IMR-90 (cell line): ENCODE results near the gene ANKRD31. TPM values are rescaled to one million over a fixed set of nuclear protein-coding genes. Genes with fewer than 3 reads are reported as not detected.

Experiments
- ATAC-seq: fragments of 200-7000 bp; cut with Tn5 transposase; 2 replicates; pipeline ENCODE4 v1.9.1; 2020; ENCODE audit warnings: low read depth, mild to moderate bottlenecking, moderate library complexity
- BruUV-seq: library from RNA; stranded (reverse); fragments of 400-500 nt; replicated peaks from 2 replicates; lab custom pipeline; 2021; lab: Mats Ljungman, UMichigan
- CTCF ChIA-PET: fragments of 300-600 bp; formaldehyde crosslinking; extraction: SDS; loops from one replicate; lab custom pipeline; 2021; ENCODE audit warnings: antibody characterized with exemption; lab: Yijun Ruan, JAX
- POLR2A ChIA-PET: fragments of 300-600 bp; sonication (Branson Sonifier 250); formaldehyde crosslinking; loops from one replicate; lab custom pipeline; 2022; ENCODE audit warnings: antibody characterized with exemption; ENCODE audit not compliant: unreplicated experiment; lab: Charles Lee
- DNase-seq: peaks from one replicate; pipeline ENCODE4 v3.0.0; 2013
- H2AFZ ChIP-seq: replicated peaks from 2 replicates; pipeline ENCODE3; 2013; ENCODE audit warnings: low read length, mild to moderate bottlenecking; ENCODE audit not compliant: poor library complexity
- H2AK5ac ChIP-seq: 2 replicates; pipeline ENCODE4 v1.6.1; 2013; ENCODE audit warnings: low read depth, low read length, inconsistent platforms
- H2AK9ac ChIP-seq: replicated peaks from 2 replicates; pipeline ENCODE3; 2013; ENCODE audit warnings: mild to moderate bottlenecking, low read depth, low read length, moderate library complexity; ENCODE audit not compliant: poor library complexity
- H2BK120ac ChIP-seq: 2 replicates; pipeline ENCODE4 v1.6.1; 2013; ENCODE audit warnings: low read depth, low read length, inconsistent platforms
- H2BK15ac ChIP-seq: 3 replicates; pipeline ENCODE4 v1.6.1; 2013; ENCODE audit warnings: low read depth, low read length, inconsistent platforms
- H2BK20ac ChIP-seq: 2 replicates; pipeline ENCODE4 v1.6.1; 2013; ENCODE audit warnings: low read depth, mild to moderate bottlenecking, inconsistent platforms, low read length, moderate library complexity
- H2BK5ac ChIP-seq: 2 replicates; pipeline ENCODE4 v1.6.1; 2013; ENCODE audit warnings: mild to moderate bottlenecking, low read depth, low read length, inconsistent platforms; ENCODE audit not compliant: poor library complexity, severe bottlenecking
- H3K14ac ChIP-seq: replicated peaks from 2 replicates; pipeline ENCODE4 v1.6.1; 2013; ENCODE audit warnings: low read depth, low read length, inconsistent platforms
- H3K18ac ChIP-seq: 2 replicates; pipeline ENCODE4 v1.6.1; 2013; ENCODE audit warnings: low read depth, low read length, control low read depth
- H3K23ac ChIP-seq: 2 replicates; pipeline ENCODE4 v1.6.1; 2013; ENCODE audit warnings: low read depth, low read length, inconsistent platforms
- H3K27ac ChIP-seq: 2 replicates; pipeline ENCODE4 v1.5.1; 2013; ENCODE audit warnings: mild to moderate bottlenecking, control low read depth, low read length; ENCODE audit not compliant: insufficient read depth
- H3K27me3 ChIP-seq: 2 replicates; pipeline ENCODE4 v1.6.1; 2013; ENCODE audit warnings: low read length; ENCODE audit not compliant: control insufficient read depth, insufficient read depth
- H3K36me3 ChIP-seq: 2 replicates; pipeline ENCODE4 v1.6.1; 2013; ENCODE audit warnings: low read length, mixed read lengths; ENCODE audit not compliant: control insufficient read depth, insufficient read depth
- H3K4ac ChIP-seq: 2 replicates; pipeline ENCODE4 v1.6.1; 2013; ENCODE audit warnings: low read depth, low read length, inconsistent platforms
- H3K4me1 ChIP-seq: 2 replicates; pipeline ENCODE4 v1.6.1; 2013; ENCODE audit warnings: low read length, mixed read lengths; ENCODE audit not compliant: control insufficient read depth, insufficient read depth
- H3K4me2 ChIP-seq: 2 replicates; pipeline ENCODE4 v1.6.1; 2013; ENCODE audit warnings: low read depth, mild to moderate bottlenecking, control low read depth, low read length, moderate library complexity
- H3K4me3 ChIP-seq: 2 replicates; pipeline ENCODE4 v1.5.1; 2013; ENCODE audit warnings: low read depth, mild to moderate bottlenecking, control low read depth, low read length, moderate library complexity; ENCODE audit not compliant: insufficient read depth
- H3K56ac ChIP-seq: 2 replicates; pipeline ENCODE4 v1.6.1; 2013; ENCODE audit warnings: low read length, inconsistent platforms; ENCODE audit not compliant: insufficient read depth; ENCODE audit errors: extremely low read depth
- H3K79me1 ChIP-seq, 2 experiments: 2 replicates each; pipeline ENCODE4 v1.6.1; 2013; ENCODE audit warnings: low read length in 2 of 2, inconsistent platforms in 1 of 2, low read depth in 1 of 2
- H3K9ac ChIP-seq: 2 replicates; pipeline ENCODE4 v1.6.1; 2013; ENCODE audit warnings: low read depth, low read length, control low read depth
- H3K9me1 ChIP-seq: 2 replicates; pipeline ENCODE4 v1.6.1; 2013; ENCODE audit warnings: low read length, inconsistent platforms; ENCODE audit not compliant: insufficient read depth
- H3K9me3 ChIP-seq: 2 replicates; pipeline ENCODE4 v1.6.1; 2013; ENCODE audit warnings: low read length; ENCODE audit not compliant: control insufficient read depth, insufficient read depth
- H4K20me1 ChIP-seq: 2 replicates; pipeline ENCODE4 v1.6.1; 2013; ENCODE audit warnings: low read length, inconsistent platforms; ENCODE audit not compliant: insufficient read depth
- H4K5ac ChIP-seq: 2 replicates; pipeline ENCODE4 v1.6.1; 2013; ENCODE audit warnings: mild to moderate bottlenecking, low read depth, low read length, control low read depth
- H4K8ac ChIP-seq, 2 experiments: 2 replicates each; pipeline ENCODE4 v1.6.1; 2013; ENCODE audit warnings: low read depth in 2 of 2, low read length in 2 of 2, control low read depth in 1 of 2, inconsistent platforms in 1 of 2
- H4K91ac ChIP-seq: 2 replicates; pipeline ENCODE4 v1.6.1; 2013; ENCODE audit warnings: low read depth, low read length, inconsistent platforms; ENCODE audit not compliant: insufficient read depth
- BHLHE40 ChIP-seq: fragments of 150-350 bp; IDR thresholded peaks from 2 replicates; pipeline ENCODE4 v1.6.1; 2016; ENCODE audit warnings: mild to moderate bottlenecking, low read depth, low read length
- MAFK ChIP-seq: IDR thresholded peaks from 2 replicates; pipeline ENCODE4 v1.6.1; 2012; ENCODE audit warnings: low read depth, low read length, improper control_type of control experiment
- dilution Hi-C: fragments of 300-500 bp; cut with HindIII; formaldehyde crosslinking; loops from one replicate; pipeline ENCODE4 v1.14.3; 2018; ENCODE audit warnings: low sequenced_read_pairs; ENCODE audit not compliant: unreplicated experiment
- in situ Hi-C: fragments of 300-500 bp; cut with MboI; formaldehyde crosslinking; loops from 3 replicates; pipeline ENCODE4 v1.14.3; 2019; ENCODE audit warnings: low sequenced_read_pairs, inconsistent platforms, mixed read lengths
- intact Hi-C: fragments of 100-400 bp; cut with micrococcal nuclease; formaldehyde crosslinking; loops from 2 replicates; pipeline ENCODE4 v1.10.0; 2022
- polyA plus RNA-seq, 3 experiments: library from polyadenylated mRNA; depleted of rRNA; stranded (reverse); fragments of >200 nt; gene quantifications; 2 replicates each; pipeline ENCODE4 v1.2.3, GENCODE V29; 2012; ENCODE audit warnings: low replicate concordance in 1 of 3
- total RNA-seq: library from RNA; depleted of rRNA; stranded (reverse); fragments of >200 nt; gene quantifications from 2 replicates; pipeline ENCODE4 v1.2.3, GENCODE V29; 2012
- TF ChIP-seq, protein P1 (sequence below): conservative IDR thresholded peaks from 2 replicates; pipeline ENCODE4 v1.5.1; 2012; ENCODE audit warnings: mild to moderate bottlenecking, low read depth, low read length, improper control_type of control experiment

Gene ANKRD31
- total and polyA plus RNA-seq, 2 of the 4 experiments (the other 2 are of a cell fraction) = under 0.01 to 0.02 TPM

DNA sequence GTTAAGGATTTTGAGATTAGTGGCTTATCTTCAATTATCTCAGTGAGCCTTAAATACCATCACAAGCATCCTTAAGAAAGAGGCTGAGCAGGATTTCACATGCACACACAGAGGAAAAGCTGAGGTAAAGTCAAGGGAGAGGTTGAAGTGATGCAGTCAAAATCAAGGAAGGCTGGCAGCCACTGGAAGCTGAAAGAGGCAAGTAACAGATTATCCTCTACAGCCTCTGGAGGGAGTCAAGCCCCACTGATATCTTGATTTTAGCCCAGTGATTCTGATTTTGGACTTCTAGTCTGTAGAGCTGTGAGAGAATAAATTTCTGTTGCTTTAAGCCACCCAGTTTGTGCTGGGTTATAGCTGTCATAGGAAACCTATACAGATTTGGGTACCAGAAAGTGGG, 80.1 kb downstream of the ANKRD31 start:
- no peak overlapping the region for H3K18ac ChIP-seq
- no peaks in the 10 kb centered on the region for H4K20me1 ChIP-seq
- H3K27me3 ChIP-seq = no peaks in the 10 kb centered on the region
- no peak overlapping the region for H2AFZ ChIP-seq
- H2AK9ac ChIP-seq = no peak overlapping the region
- H3K23ac ChIP-seq = no peak overlapping the region
- no peak overlapping the region for H2AK5ac ChIP-seq
- no peak overlapping the region for H2BK5ac ChIP-seq
- POLR2A ChIA-PET = no interaction called here
- no peak overlapping the region for H2BK20ac ChIP-seq
- no peaks in the 10 kb centered on the region for H3K9me3 ChIP-seq
- no peaks in the 10 kb centered on the region for H3K4me1 ChIP-seq
- H3K4me3 ChIP-seq = no peak overlapping the region
- in situ Hi-C loops (no loop called here), intact Hi-C loops (no loop called here), dilution Hi-C loops (no loop called here)
- no peak for ATAC-seq
- DNase-seq = no peak
- no TSS peak for BruUV-seq
- H4K5ac ChIP-seq = no peak overlapping the region
- no peak overlapping the region for H4K8ac ChIP-seq
- H3K4me2 ChIP-seq = no peak overlapping the region
- no peak overlapping the region for H3K9ac ChIP-seq
- H3K36me3 ChIP-seq = no peaks in the 10 kb centered on the region
- CTCF ChIA-PET = no interaction called here
- H3K27ac ChIP-seq = no peak overlapping the region
- no peak overlapping the region for H4K91ac ChIP-seq
- H3K14ac ChIP-seq = no peak overlapping the region
- H2BK15ac ChIP-seq = no peak overlapping the region
- no peak overlapping the region for H3K4ac ChIP-seq
- no peak overlapping the region for H3K56ac ChIP-seq
- no peaks in the 10 kb centered on the region for H3K9me1 ChIP-seq
- no peaks in the 10 kb centered on the region for H3K79me1 ChIP-seq
- TF ChIP-seq BHLHE40 = no peak
- TF ChIP-seq MAFK = no peak
- TF ChIP-seq, protein P1, sequence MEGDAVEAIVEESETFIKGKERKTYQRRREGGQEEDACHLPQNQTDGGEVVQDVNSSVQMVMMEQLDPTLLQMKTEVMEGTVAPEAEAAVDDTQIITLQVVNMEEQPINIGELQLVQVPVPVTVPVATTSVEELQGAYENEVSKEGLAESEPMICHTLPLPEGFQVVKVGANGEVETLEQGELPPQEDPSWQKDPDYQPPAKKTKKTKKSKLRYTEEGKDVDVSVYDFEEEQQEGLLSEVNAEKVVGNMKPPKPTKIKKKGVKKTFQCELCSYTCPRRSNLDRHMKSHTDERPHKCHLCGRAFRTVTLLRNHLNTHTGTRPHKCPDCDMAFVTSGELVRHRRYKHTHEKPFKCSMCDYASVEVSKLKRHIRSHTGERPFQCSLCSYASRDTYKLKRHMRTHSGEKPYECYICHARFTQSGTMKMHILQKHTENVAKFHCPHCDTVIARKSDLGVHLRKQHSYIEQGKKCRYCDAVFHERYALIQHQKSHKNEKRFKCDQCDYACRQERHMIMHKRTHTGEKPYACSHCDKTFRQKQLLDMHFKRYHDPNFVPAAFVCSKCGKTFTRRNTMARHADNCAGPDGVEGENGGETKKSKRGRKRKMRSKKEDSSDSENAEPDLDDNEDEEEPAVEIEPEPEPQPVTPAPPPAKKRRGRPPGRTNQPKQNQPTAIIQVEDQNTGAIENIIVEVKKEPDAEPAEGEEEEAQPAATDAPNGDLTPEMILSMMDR = no peak
- H2BK120ac ChIP-seq = no peak overlapping the region
